SK-N-SH (cell line): ENCODE results near the gene SPACA5B. TPM values are rescaled to one million over a fixed set of nuclear protein-coding genes. Genes with fewer than 3 reads are reported as not detected.
"Not testable (repeated sequence)": the region's sequence is repeated elsewhere in the genome, so short reads cannot be mapped to it uniquely, and the experiment has no call there.

Source experiments
- CTCF ChIA-PET: fragments of 300-600, 350-600 bp; formaldehyde crosslinking; extraction: SDS; loops from one replicate; lab custom pipeline; 2021; lab: Yijun Ruan, JAX
- POLR2A ChIA-PET: fragments of 350-600 bp; sonication (Branson Sonifier 250); formaldehyde crosslinking; extraction: SDS; loops from one replicate; lab custom pipeline; 2020; ENCODE audit warnings: antibody characterized with exemption, inconsistent platforms; lab: Yijun Ruan, JAX
- DNase-seq: peaks from one replicate; pipeline ENCODE4 v3.0.0; 2012
- H2AFZ ChIP-seq: fragments of 200-600 bp; sonication (generic); 2 replicates; pipeline ENCODE4 v1.8.1; 2016; ENCODE audit warnings: antibody characterized with exemption, mild to moderate bottlenecking, low read depth
- H3F3A ChIP-seq: fragments of 200-600 bp; sonication (generic); replicated peaks from 2 replicates; pipeline ENCODE3; 2016; ENCODE audit warnings: antibody characterized with exemption, mild to moderate bottlenecking; ENCODE audit not compliant: insufficient read depth
- H3K27ac ChIP-seq, 2 experiments: fragments of 200-500 bp in 1 of 2; fragments of 200-600 bp in 1 of 2; sonication (Bioruptor generic) in 1 of 2; sonication (generic), shearing (Covaris generic) in 1 of 2; 2 replicates each; pipeline versions ENCODE4 v1.5.1 to v1.6.1; 2014 to 2016; ENCODE audit warnings: low read depth in 2 of 2, inconsistent platforms in 1 of 2, low read length in 1 of 2, mild to moderate bottlenecking in 1 of 2, mixed read lengths in 1 of 2
- H3K27me3 ChIP-seq: fragments of 200-600 bp; sonication (generic), shearing (Covaris generic); 2 replicates; pipeline ENCODE4 v1.6.1; 2016; ENCODE audit warnings: mixed run types; ENCODE audit not compliant: insufficient read depth
- H3K36me3 ChIP-seq, 2 experiments: fragments of 200-500 bp in 1 of 2; fragments of 200-600 bp in 1 of 2; sonication (Bioruptor generic) in 1 of 2; sonication (generic) in 1 of 2; replicated peaks in 1 of 2; 2 replicates each; pipeline versions ENCODE3 to v1.5.1; 2014 to 2016; ENCODE audit warnings: low read length in 1 of 2, mild to moderate bottlenecking in 1 of 2; ENCODE audit not compliant: insufficient read depth in 2 of 2, control insufficient read depth in 1 of 2
- H3K4me1 ChIP-seq, 2 experiments: fragments of 200-500 bp in 1 of 2; fragments of 200-600 bp in 1 of 2; sonication (Bioruptor generic) in 1 of 2; sonication (generic), shearing (Covaris generic) in 1 of 2; 2 replicates each; pipeline versions ENCODE4 v1.5.1 to v1.6.1; 2014 to 2016; ENCODE audit warnings: low read depth in 1 of 2, low read length in 1 of 2, mixed run types in 1 of 2; ENCODE audit not compliant: insufficient read depth in 2 of 2, control insufficient read depth in 1 of 2
- H3K4me2 ChIP-seq: fragments of 200-600 bp; sonication (generic), shearing (Covaris generic); 2 replicates; pipeline ENCODE4 v1.6.1; 2017; ENCODE audit warnings: mixed run types
- H3K4me3 ChIP-seq, 2 experiments: fragments of 200-500 bp in 1 of 2; fragments of 200-600 bp in 1 of 2; sonication (Bioruptor generic) in 1 of 2; sonication (generic), shearing (Covaris generic) in 1 of 2; 2 replicates each; pipeline versions ENCODE4 v1.5.1 to v1.8.1; 2014 to 2016; ENCODE audit warnings: low read depth in 2 of 2, inconsistent platforms in 1 of 2, low read length in 1 of 2, mild to moderate bottlenecking in 1 of 2, mixed read lengths in 1 of 2, moderate library complexity in 1 of 2
- H3K79me2 ChIP-seq: fragments of 200-600 bp; sonication (generic); 2 replicates; pipeline ENCODE4 v1.8.1; 2017; ENCODE audit warnings: mild to moderate bottlenecking; ENCODE audit not compliant: insufficient read depth
- H3K9ac ChIP-seq: fragments of 200-600 bp; sonication (generic); 2 replicates; pipeline ENCODE4 v1.6.1; 2017; ENCODE audit warnings: mixed run types
- H3K9me2 ChIP-seq: fragments of 200-600 bp; sonication (generic); 2 replicates; pipeline ENCODE4 v1.6.1; 2017; ENCODE audit warnings: mixed run types
- H3K9me3 ChIP-seq: fragments of 200-600 bp; sonication (generic); 2 replicates; pipeline ENCODE4 v1.6.1; 2017; ENCODE audit warnings: mixed run types, mild to moderate bottlenecking, moderate library complexity
- H4K20me1 ChIP-seq: fragments of 200-600 bp; sonication (generic); 2 replicates; pipeline ENCODE4 v1.6.1; 2017; ENCODE audit warnings: mild to moderate bottlenecking, mixed run types; ENCODE audit not compliant: insufficient read depth
- CHD2 ChIP-seq: fragments of 150-350 bp; IDR thresholded peaks from 2 replicates; pipeline ENCODE4 v1.6.1; 2018; ENCODE audit warnings: low read length; ENCODE audit not compliant: partially characterized antibody
- EP300 ChIP-seq, 2 experiments: IDR thresholded peaks; 2 replicates each; pipeline versions ENCODE4 v1.4.0 to v1.6.1; 2012; ENCODE audit warnings: borderline replicate concordance in 1 of 2, low read depth in 1 of 2, low read length in 1 of 2
- EZH2phosphoT487 ChIP-seq: fragments of 200-600 bp; sonication (generic); IDR thresholded peaks from 2 replicates; pipeline ENCODE4 v1.6.1; 2017; ENCODE audit warnings: low read depth, mixed run types, mild to moderate bottlenecking, antibody characterized with exemption, moderate library complexity, borderline replicate concordance
- GABPA ChIP-seq: IDR thresholded peaks from 2 replicates; pipeline ENCODE4 v1.4.0; 2012; ENCODE audit warnings: low read depth, mild to moderate bottlenecking
- IRF3 ChIP-seq: fragments of 150-350 bp; IDR thresholded peaks from 2 replicates; pipeline ENCODE4 v1.6.1; 2016; ENCODE audit warnings: mild to moderate bottlenecking, low read depth, low read length
- JUND ChIP-seq: IDR thresholded peaks from 2 replicates; pipeline ENCODE4 v1.4.0; 2012
- MAX ChIP-seq: IDR thresholded peaks from 2 replicates; pipeline ENCODE4 v1.4.0; 2012; ENCODE audit warnings: low read depth
- MEF2A ChIP-seq: IDR thresholded peaks from 2 replicates; pipeline ENCODE4 v1.4.0; 2012; ENCODE audit warnings: low read depth, borderline replicate concordance
- NFIC ChIP-seq: IDR thresholded peaks from 2 replicates; pipeline ENCODE4 v1.4.0; 2012; ENCODE audit warnings: borderline replicate concordance
- NRF1 ChIP-seq: IDR thresholded peaks from 2 replicates; pipeline ENCODE4 v1.6.1; 2012; ENCODE audit warnings: low read depth, mild to moderate bottlenecking, low read length
- POLR2AphosphoS5 ChIP-seq: IDR thresholded peaks from 2 replicates; pipeline ENCODE4 v1.6.1; 2012; ENCODE audit warnings: low read depth, low read length
- RAD21 ChIP-seq: IDR thresholded peaks from 2 replicates; pipeline ENCODE4 v1.6.1; 2012; ENCODE audit warnings: mild to moderate bottlenecking, low read length
- RCOR1 ChIP-seq: fragments of 150-350 bp; IDR thresholded peaks from 2 replicates; pipeline ENCODE4 v1.6.1; 2017; ENCODE audit warnings: antibody characterized with exemption, low read length
- RXRA ChIP-seq: IDR thresholded peaks from 2 replicates; pipeline ENCODE4 v1.4.0; 2012; ENCODE audit warnings: low read depth, mild to moderate bottlenecking, borderline replicate concordance
- SIN3A ChIP-seq: IDR thresholded peaks from 2 replicates; pipeline ENCODE4 v1.6.1; 2012; ENCODE audit warnings: low read depth, mild to moderate bottlenecking, low read length, moderate library complexity, borderline replicate concordance
- SMC3 ChIP-seq: IDR thresholded peaks from 2 replicates; pipeline ENCODE4 v1.6.1; 2012; ENCODE audit warnings: low read depth, low read length, improper control_type of control experiment
- TAF1 ChIP-seq: IDR thresholded peaks from 2 replicates; pipeline ENCODE4 v1.6.1; 2012; ENCODE audit warnings: low read depth, mild to moderate bottlenecking, low read length, moderate library complexity, borderline replicate concordance
- TCF12 ChIP-seq: IDR thresholded peaks from 2 replicates; pipeline ENCODE4 v1.4.0; 2012
- TEAD4 ChIP-seq: IDR thresholded peaks from 2 replicates; pipeline ENCODE4 v1.4.0; 2012; ENCODE audit warnings: mild to moderate bottlenecking, borderline replicate concordance; ENCODE audit not compliant: insufficient read depth
- YY1 ChIP-seq: IDR thresholded peaks from 2 replicates; pipeline ENCODE4 v1.4.0; 2012; ENCODE audit warnings: low read depth, mild to moderate bottlenecking
- WGBS: methylation state at CpG from one replicate; pipeline ENCODE4 v1.1.6; 2017; ENCODE audit warnings: low lambda C conversion rate; 5-methylcytosine and 5-hydroxymethylcytosine counted together
- polyA plus RNA-seq, 3 experiments: library from polyadenylated mRNA; depleted of rRNA; stranded (reverse); fragments of >200 nt; gene quantifications; 2 replicates each; pipeline ENCODE4 v1.2.3, GENCODE V29; 2012
- TF ChIP-seq, protein P1 (sequence below): IDR thresholded peaks from 2 replicates; pipeline ENCODE4 v1.6.1; 2012; ENCODE audit warnings: mild to moderate bottlenecking, low read depth, low read length, moderate library complexity
- TF ChIP-seq, protein P2 (sequence below): IDR thresholded peaks from 2 replicates; pipeline ENCODE4 v1.4.0; 2012; ENCODE audit warnings: low read depth, borderline replicate concordance

SPACA5B gene
- polyA plus RNA-seq (2012; rRNA removed) = not detected in 2 replicates
- not detected in 2 replicates for polyA plus RNA-seq (2012; cell fraction: cytosol; rRNA removed)
- polyA plus RNA-seq (2012; cell fraction: nucleus; rRNA removed) = not detected in 2 replicates

DNA sequence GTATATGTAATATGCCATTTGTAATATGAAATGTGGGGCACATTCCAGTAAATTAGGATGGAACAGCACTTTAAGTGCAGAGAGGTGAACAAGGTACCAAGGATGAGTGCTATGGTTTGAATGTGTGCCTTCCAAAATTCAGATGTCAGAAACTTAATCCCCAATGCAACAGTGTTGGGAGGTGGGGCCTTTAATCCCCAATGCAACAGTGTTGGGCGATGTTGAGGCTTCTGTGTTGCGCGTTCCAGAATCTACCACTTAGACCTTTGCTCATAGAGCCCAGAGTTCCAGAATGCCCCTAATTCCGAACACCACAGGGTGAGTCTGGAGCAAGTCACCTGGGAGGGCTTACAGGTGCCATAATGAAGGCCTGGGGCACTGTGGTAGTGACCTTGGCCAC lies at the start of gene SPACA5B:
SPACA5B (plus strand) TSS at position 301 of the 400 bp plus-strand sequence; CDS start at position 363, 62 bp downstream.
- H3K4me2 ChIP-seq, H4K20me1 ChIP-seq, H3K4me1 ChIP-seq, DNase-seq, H3K9ac ChIP-seq, POLR2A ChIA-PET, H3K9me2 ChIP-seq, H3F3A ChIP-seq, H3K36me3 ChIP-seq, CTCF ChIA-PET, H3K79me2 ChIP-seq, H2AFZ ChIP-seq, H3K27ac ChIP-seq, H3K9me3 ChIP-seq, H3K4me3 ChIP-seq: not testable (repeated sequence)
- no CpG with 5 or more reads among the region's 4 CpGs for WGBS
- H3K27me3 ChIP-seq = peaks cover 14% of the 10 kb centered on the region; the same call in 1 of the 2 replicates

DNA sequence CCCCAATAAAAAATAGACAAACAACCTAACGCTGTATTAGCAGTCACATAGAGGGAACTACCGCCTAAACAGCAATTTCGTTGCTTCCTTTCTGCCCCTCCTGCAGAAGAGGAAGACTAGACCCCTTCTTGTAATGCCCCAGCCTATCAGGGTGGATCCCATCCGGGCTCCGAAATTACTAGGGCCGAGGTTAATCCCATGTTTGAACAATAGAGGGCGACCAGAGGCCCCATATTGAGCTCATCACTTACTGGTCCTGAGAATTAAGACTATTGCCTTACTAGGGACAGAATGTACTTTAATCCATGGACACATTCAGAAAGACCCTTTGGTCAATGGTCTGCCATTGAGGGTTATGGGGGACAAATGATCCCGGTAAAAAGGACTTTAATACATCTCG lies 47.2 kb upstream of the SPACA5B start:
- Histone ChIP-seq H3K27ac (no peak overlapping the region), H3K79me2 (no peaks in the 10 kb centered on the region), H3F3A (no peaks in the 10 kb centered on the region), H3K4me2 (no peak overlapping the region), H4K20me1 (no peaks in the 10 kb centered on the region), H3K36me3 (no peaks in the 10 kb centered on the region), H3K9me3 (no peaks in the 10 kb centered on the region), H3K4me1 (no peaks in the 10 kb centered on the region), H3K9ac (no peak overlapping the region), H3K27me3 (peaks cover 21% of the 10 kb centered on the region; the same call in 1 of the 2 replicates), H3K9me2 (no peaks in the 10 kb centered on the region), H2AFZ (no peak overlapping the region), H3K4me3 (no peak overlapping the region)
- DNase-seq = peak; percentile 68
- ChIA-PET CTCF (interaction anchor here (0.7 to 1.4 kb wide), 7 partner anchors 14 to 427 kb away, joined by 3 to 6 read pairs (median 4); no protein-coding TSS in a partner anchor), POLR2A (no interaction called here)
- 4% methylated on average over 9 of the region's 9 CpGs for WGBS
- TF ChIP-seq TAF1 (no peak), POLR2AphosphoS5 (no peak), MEF2A (no peak), NRF1 (no peak), GABPA (no peak), RXRA (no peak), JUND (no peak), YY1 (no peak), SMC3 (peak; percentile 40; the same call in 1 of the 2 replicates), NFIC (no peak), SIN3A (no peak), TCF12 (no peak), TEAD4 (no peak), EZH2phosphoT487 (no peak), RAD21 (peak; percentile 70), MAX (no peak), IRF3 (no peak), CHD2 (no peak), RCOR1 (no peak), EP300 (IDR thresholded peaks at IDR 0.05; ENCODE audit: borderline replicate concordance in 1 of 2, low read depth in 1 of 2, low read length in 1 of 2) (no peak)
- TF ChIP-seq, protein P1, sequence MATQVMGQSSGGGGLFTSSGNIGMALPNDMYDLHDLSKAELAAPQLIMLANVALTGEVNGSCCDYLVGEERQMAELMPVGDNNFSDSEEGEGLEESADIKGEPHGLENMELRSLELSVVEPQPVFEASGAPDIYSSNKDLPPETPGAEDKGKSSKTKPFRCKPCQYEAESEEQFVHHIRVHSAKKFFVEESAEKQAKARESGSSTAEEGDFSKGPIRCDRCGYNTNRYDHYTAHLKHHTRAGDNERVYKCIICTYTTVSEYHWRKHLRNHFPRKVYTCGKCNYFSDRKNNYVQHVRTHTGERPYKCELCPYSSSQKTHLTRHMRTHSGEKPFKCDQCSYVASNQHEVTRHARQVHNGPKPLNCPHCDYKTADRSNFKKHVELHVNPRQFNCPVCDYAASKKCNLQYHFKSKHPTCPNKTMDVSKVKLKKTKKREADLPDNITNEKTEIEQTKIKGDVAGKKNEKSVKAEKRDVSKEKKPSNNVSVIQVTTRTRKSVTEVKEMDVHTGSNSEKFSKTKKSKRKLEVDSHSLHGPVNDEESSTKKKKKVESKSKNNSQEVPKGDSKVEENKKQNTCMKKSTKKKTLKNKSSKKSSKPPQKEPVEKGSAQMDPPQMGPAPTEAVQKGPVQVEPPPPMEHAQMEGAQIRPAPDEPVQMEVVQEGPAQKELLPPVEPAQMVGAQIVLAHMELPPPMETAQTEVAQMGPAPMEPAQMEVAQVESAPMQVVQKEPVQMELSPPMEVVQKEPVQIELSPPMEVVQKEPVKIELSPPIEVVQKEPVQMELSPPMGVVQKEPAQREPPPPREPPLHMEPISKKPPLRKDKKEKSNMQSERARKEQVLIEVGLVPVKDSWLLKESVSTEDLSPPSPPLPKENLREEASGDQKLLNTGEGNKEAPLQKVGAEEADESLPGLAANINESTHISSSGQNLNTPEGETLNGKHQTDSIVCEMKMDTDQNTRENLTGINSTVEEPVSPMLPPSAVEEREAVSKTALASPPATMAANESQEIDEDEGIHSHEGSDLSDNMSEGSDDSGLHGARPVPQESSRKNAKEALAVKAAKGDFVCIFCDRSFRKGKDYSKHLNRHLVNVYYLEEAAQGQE = no peak
- TF ChIP-seq, protein P2, sequence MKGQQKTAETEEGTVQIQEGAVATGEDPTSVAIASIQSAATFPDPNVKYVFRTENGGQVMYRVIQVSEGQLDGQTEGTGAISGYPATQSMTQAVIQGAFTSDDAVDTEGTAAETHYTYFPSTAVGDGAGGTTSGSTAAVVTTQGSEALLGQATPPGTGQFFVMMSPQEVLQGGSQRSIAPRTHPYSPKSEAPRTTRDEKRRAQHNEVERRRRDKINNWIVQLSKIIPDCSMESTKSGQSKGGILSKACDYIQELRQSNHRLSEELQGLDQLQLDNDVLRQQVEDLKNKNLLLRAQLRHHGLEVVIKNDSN = no peak
